Mesendoderm (in vitro differentiated cells): Measurements from ENCODE around the gene ANO9.

Experiments
- DNase-seq: peaks from one replicate; pipeline ENCODE4 v3.0.0; 2013
- H2AK5ac ChIP-seq: 2 replicates; pipeline ENCODE4 v1.6.1; 2013; ENCODE audit warnings: low read length, inconsistent platforms
- H2BK120ac ChIP-seq: 2 replicates; pipeline ENCODE4 v1.6.1; 2013; ENCODE audit warnings: low read depth, mild to moderate bottlenecking, low read length, moderate library complexity, mixed read lengths
- H2BK15ac ChIP-seq: replicated peaks from 2 replicates; pipeline ENCODE4 v1.6.1; 2013; ENCODE audit warnings: low read depth, mild to moderate bottlenecking, moderate library complexity
- H2BK5ac ChIP-seq: 2 replicates; pipeline ENCODE4 v1.6.1; 2013; ENCODE audit warnings: low read length, inconsistent platforms
- H3K18ac ChIP-seq: 2 replicates; pipeline ENCODE4 v1.6.1; 2013; ENCODE audit warnings: mild to moderate bottlenecking, low read length, mixed read lengths
- H3K23ac ChIP-seq: one replicate; pipeline ENCODE4 v1.6.1; 2013; ENCODE audit warnings: low read length
- H3K27ac ChIP-seq: 2 replicates; pipeline ENCODE4 v1.5.1; 2013; ENCODE audit warnings: low read depth, mild to moderate bottlenecking, inconsistent platforms, low read length, moderate library complexity
- H3K27me3 ChIP-seq: 2 replicates; pipeline ENCODE4 v1.6.1; 2013; ENCODE audit warnings: low read length, control low read depth, mild to moderate bottlenecking, inconsistent platforms; ENCODE audit not compliant: insufficient read depth, poor library complexity
- H3K36me3 ChIP-seq: 2 replicates; pipeline ENCODE4 v1.6.1; 2013; ENCODE audit warnings: low read length, inconsistent platforms; ENCODE audit not compliant: control insufficient read depth, insufficient read depth
- H3K4ac ChIP-seq: one replicate; pipeline ENCODE4 v1.6.1; 2013; ENCODE audit warnings: low read depth, mild to moderate bottlenecking, low read length, moderate library complexity
- H3K4me1 ChIP-seq: 2 replicates; pipeline ENCODE4 v1.6.1; 2013; ENCODE audit warnings: low read depth, low read length, inconsistent platforms; ENCODE audit not compliant: control insufficient read depth
- H3K4me2 ChIP-seq: 2 replicates; pipeline ENCODE4 v1.6.1; 2013; ENCODE audit warnings: low read length
- H3K4me3 ChIP-seq: 2 replicates; pipeline ENCODE4 v1.5.1; 2013; ENCODE audit warnings: mild to moderate bottlenecking, low read length
- H3K56ac ChIP-seq: one replicate; pipeline ENCODE4 v1.6.1; 2013; ENCODE audit warnings: low read length
- H3K79me1 ChIP-seq: 2 replicates; pipeline ENCODE4 v1.6.1; 2013; ENCODE audit warnings: low read length, inconsistent platforms
- H3K79me2 ChIP-seq: 2 replicates; pipeline ENCODE4 v1.6.1; 2013; ENCODE audit warnings: mild to moderate bottlenecking, low read length; ENCODE audit not compliant: control insufficient read depth, insufficient read depth
- H3K9ac ChIP-seq: 2 replicates; pipeline ENCODE4 v1.6.1; 2013; ENCODE audit warnings: low read length, inconsistent platforms
- H4K5ac ChIP-seq: one replicate; pipeline ENCODE4 v1.6.1; 2013; ENCODE audit warnings: low read length
- H4K8ac ChIP-seq: one replicate; pipeline ENCODE4 v1.6.1; 2013; ENCODE audit warnings: low read depth, mild to moderate bottlenecking, control low read depth, low read length, moderate library complexity
- WGBS: extraction: QIAGEN DNeasy Blood & Tissue Kit; methylation state at CpG from one replicate; pipeline ENCODE4 v1.1.7; 2013; ENCODE audit warnings: low lambda C conversion rate, missing lambda C conversion rate; ENCODE audit not compliant: insufficient coverage; ENCODE audit errors: extremely low coverage; 5-methylcytosine and 5-hydroxymethylcytosine counted together

Gene ANO9

DNA sequence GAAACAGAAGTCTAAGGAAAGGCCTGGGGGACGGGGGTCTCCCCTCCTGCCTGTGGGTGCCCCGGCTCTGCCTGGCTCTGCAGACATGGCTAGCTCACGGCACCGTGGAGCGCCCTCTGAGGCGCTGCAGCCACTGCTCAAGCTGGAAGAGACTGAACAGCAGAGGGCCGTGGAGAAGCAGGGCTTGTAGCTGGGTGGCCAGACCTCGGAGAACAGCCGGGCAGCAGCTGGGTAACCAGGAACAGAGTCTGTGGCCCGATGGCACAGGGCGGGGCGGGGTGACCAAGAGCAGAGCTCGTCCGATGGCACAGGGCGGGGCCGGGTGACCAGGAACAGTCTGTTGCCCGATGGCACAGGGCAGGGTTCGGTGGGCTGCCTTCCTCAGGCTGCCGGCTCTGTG is 47.2 kb upstream of the ANO9 start:
- H3K4me3 ChIP-seq = no peak overlapping the region
- no peak overlapping the region for H2AK5ac ChIP-seq
- H3K9ac ChIP-seq = no peak overlapping the region
- H3K27ac ChIP-seq = no peak overlapping the region
- no peak overlapping the region for H2BK5ac ChIP-seq
- H4K5ac ChIP-seq = no peak overlapping the region
- no peak overlapping the region for H3K4ac ChIP-seq
- H2BK120ac ChIP-seq = no peak overlapping the region
- no peak overlapping the region for H3K23ac ChIP-seq
- DNase-seq = no peak
- H3K56ac ChIP-seq = no peak overlapping the region
- WGBS = no CpG with 5 or more reads among the region's 19 CpGs
- peaks cover 4% of the 10 kb centered on the region for H3K79me2 ChIP-seq
- H3K27me3 ChIP-seq = no peaks in the 10 kb centered on the region
- H2BK15ac ChIP-seq = no peak overlapping the region
- no peak overlapping the region for H3K18ac ChIP-seq
- no peak overlapping the region for H4K8ac ChIP-seq
- H3K36me3 ChIP-seq = no peaks in the 10 kb centered on the region
- no peaks in the 10 kb centered on the region for H3K4me1 ChIP-seq
- H3K4me2 ChIP-seq = no peak overlapping the region
- H3K79me1 ChIP-seq = peaks cover 6% of the 10 kb centered on the region

DNA sequence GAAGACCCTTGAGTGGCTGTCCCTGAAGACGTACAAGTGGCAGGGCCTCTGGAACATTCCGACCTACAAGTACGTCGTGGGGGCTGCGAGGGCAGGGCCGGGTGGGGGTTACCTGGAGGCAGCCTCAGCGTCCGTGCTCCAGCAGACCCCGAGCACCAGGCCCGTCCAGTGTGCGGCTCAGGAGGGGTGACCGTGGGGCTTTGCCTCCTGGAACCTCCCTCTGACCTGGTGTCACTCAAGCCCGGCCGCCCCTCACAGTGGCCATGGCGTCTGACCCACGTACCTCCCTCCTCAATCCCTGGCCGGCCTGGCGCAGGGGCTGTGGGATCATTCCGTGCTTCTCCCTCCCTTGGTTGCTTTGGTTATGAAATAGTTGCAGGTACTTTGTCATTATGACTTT is 46.8 kb upstream of the ANO9 start:
- no peak overlapping the region for H3K4me2 ChIP-seq
- no CpG with 5 or more reads among the region's 19 CpGs for WGBS
- H3K27me3 ChIP-seq = no peaks in the 10 kb centered on the region
- H3K23ac ChIP-seq = no peak overlapping the region
- no peak overlapping the region for H4K5ac ChIP-seq
- H3K9ac ChIP-seq = no peak overlapping the region
- no peak overlapping the region for H2BK120ac ChIP-seq
- H2BK15ac ChIP-seq = no peak overlapping the region
- H3K4ac ChIP-seq = no peak overlapping the region
- no peaks in the 10 kb centered on the region for H3K36me3 ChIP-seq
- no peak for DNase-seq
- H4K8ac ChIP-seq = no peak overlapping the region
- no peak overlapping the region for H2AK5ac ChIP-seq
- H3K4me3 ChIP-seq = no peak overlapping the region
- no peak overlapping the region for H3K27ac ChIP-seq
- H3K4me1 ChIP-seq = no peaks in the 10 kb centered on the region
- H3K79me2 ChIP-seq = peaks cover 4% of the 10 kb centered on the region
- no peak overlapping the region for H3K18ac ChIP-seq
- no peak overlapping the region for H3K56ac ChIP-seq
- H2BK5ac ChIP-seq = no peak overlapping the region
- peaks cover 9% of the 10 kb centered on the region for H3K79me1 ChIP-seq

DNA sequence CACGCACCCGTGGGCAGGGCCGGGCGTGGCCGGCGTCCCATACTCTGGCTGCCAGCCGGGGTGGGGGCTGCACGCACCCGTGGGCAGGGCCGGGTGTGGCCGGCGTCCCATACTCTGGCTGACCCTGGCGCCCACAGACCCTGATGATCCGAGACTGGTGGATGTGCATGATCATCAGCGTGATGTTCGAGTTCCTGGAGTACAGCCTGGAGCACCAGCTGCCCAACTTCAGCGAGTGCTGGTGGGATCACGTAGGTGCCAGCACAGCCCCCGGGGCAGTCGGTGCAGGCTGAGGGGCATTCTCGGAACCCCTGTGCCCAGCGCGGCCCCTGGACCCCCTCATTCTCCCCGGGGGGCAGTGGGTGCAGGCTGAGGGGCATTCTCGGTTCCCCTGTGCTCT is 46.3 kb upstream of the ANO9 start:
- Histone ChIP-seq H4K8ac (no peak overlapping the region), H3K27ac (no peak overlapping the region), H3K56ac (no peak overlapping the region), H3K4me2 (no peak overlapping the region), H3K4me1 (no peaks in the 10 kb centered on the region), H2AK5ac (no peak overlapping the region), H3K36me3 (no peaks in the 10 kb centered on the region), H3K4ac (no peak overlapping the region), H2BK120ac (no peak overlapping the region), H3K23ac (no peak overlapping the region), H4K5ac (no peak overlapping the region), H3K27me3 (no peaks in the 10 kb centered on the region), H3K79me2 (peaks cover 4% of the 10 kb centered on the region), H3K4me3 (no peak overlapping the region), H2BK15ac (no peak overlapping the region), H3K9ac (no peak overlapping the region), H2BK5ac (no peak overlapping the region), H3K18ac (no peak overlapping the region), H3K79me1 (peaks cover 9% of the 10 kb centered on the region)
- no peak for DNase-seq
- WGBS = no CpG with 5 or more reads among the region's 25 CpGs

DNA sequence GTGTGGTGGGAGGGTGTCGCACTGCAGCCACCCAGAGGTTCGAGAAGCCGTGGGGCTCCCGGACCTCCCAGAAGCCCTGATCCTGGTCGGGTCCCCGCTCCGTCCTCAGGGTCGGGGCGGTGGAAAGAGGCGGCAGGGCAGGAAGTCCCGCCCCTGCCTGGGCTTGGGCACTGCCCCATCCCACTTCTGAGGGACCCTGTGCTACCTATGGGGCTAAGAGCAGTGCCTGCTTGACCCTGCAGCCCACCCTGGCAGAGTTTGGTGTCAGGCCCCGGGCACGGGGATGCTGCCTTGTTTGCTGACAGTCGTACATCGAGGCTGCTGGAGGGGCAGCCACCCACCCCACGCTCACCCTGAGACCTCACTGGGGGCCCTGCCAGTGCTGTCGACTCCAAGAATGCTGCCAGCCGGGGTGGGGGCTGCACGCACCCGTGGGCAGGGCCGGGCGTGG is 45.8 kb upstream of the ANO9 start:
- H3K9ac ChIP-seq = no peak overlapping the region
- H4K8ac ChIP-seq = no peak overlapping the region
- peaks cover 9% of the 10 kb centered on the region for H3K79me1 ChIP-seq
- no peaks in the 10 kb centered on the region for H3K27me3 ChIP-seq
- no peak overlapping the region for H2BK5ac ChIP-seq
- WGBS = no CpG with 5 or more reads among the region's 22 CpGs
- H2BK15ac ChIP-seq = no peak overlapping the region
- no peaks in the 10 kb centered on the region for H3K4me1 ChIP-seq
- no peak overlapping the region for H3K23ac ChIP-seq
- H3K18ac ChIP-seq = no peak overlapping the region
- H3K4me3 ChIP-seq = no peak overlapping the region
- no peak overlapping the region for H3K27ac ChIP-seq
- no peak overlapping the region for H2AK5ac ChIP-seq
- no peak overlapping the region for H2BK120ac ChIP-seq
- no peak overlapping the region for H3K4ac ChIP-seq
- no peak for DNase-seq
- H3K56ac ChIP-seq = no peak overlapping the region
- peaks cover 4% of the 10 kb centered on the region for H3K79me2 ChIP-seq
- H4K5ac ChIP-seq = no peak overlapping the region
- H3K36me3 ChIP-seq = no peaks in the 10 kb centered on the region
- H3K4me2 ChIP-seq = no peak overlapping the region

DNA sequence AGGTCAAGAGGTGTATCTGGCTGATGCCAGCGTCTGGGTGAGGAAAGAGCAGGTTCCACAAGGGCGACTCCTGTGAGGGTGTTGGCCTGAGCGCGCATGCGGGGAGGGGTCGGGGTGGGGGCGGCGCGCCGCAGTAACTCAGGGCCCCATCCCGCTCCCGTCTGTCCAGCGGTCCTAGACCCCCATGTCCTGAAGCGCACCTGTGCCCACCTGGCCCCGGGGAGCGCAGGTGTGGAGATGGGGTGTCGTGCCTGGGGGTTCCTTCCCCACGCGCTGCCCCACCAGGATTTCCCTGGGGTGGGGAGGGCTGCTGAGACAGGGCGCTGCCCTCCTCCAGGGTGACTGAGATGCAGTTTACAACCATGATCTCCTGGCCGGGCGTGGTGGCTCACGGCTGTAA is 44.4 kb upstream of the ANO9 start:
- Histone ChIP-seq H2BK120ac (no peak overlapping the region), H2AK5ac (no peak overlapping the region), H3K27me3 (no peaks in the 10 kb centered on the region), H3K4me3 (no peak overlapping the region), H4K8ac (no peak overlapping the region), H3K4me1 (no peaks in the 10 kb centered on the region), H3K23ac (no peak overlapping the region), H2BK5ac (no peak overlapping the region), H4K5ac (no peak overlapping the region), H3K4ac (no peak overlapping the region), H3K18ac (no peak overlapping the region), H3K27ac (no peak overlapping the region), H3K4me2 (no peak overlapping the region), H3K56ac (no peak overlapping the region), H3K79me1 (peaks cover 9% of the 10 kb centered on the region), H3K36me3 (no peaks in the 10 kb centered on the region), H3K79me2 (peaks cover 4% of the 10 kb centered on the region), H3K9ac (no peak overlapping the region), H2BK15ac (no peak overlapping the region)
- WGBS = no CpG with 5 or more reads among the region's 23 CpGs
- no peak for DNase-seq

DNA sequence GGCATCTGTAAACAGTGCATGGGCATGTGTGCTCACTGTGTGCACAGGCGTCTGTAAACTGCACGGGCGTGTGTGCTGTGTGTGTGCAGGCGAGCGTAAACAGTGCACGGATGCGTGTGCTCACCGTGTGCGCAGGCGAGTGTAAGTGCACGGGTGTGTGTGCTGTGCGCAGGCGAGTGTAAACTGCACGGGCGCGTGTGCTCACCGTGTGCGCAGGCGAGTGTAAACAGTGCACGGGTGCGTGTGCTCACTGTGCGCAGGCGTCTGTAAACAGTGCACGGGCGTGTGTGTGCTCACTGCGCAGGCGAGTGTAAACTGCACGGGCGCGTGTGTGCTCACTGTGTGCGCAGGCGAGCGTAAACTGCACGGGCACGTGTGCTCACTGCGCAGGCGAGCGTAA is 42.8 kb upstream of the ANO9 start:
- H2BK5ac ChIP-seq = no peak overlapping the region
- no peak overlapping the region for H3K4me3 ChIP-seq
- H3K56ac ChIP-seq = no peak overlapping the region
- H3K9ac ChIP-seq = no peak overlapping the region
- no peak overlapping the region for H2BK15ac ChIP-seq
- H3K4me1 ChIP-seq = no peaks in the 10 kb centered on the region
- peaks cover 4% of the 10 kb centered on the region for H3K79me2 ChIP-seq
- H3K4ac ChIP-seq = no peak overlapping the region
- no peak overlapping the region for H3K27ac ChIP-seq
- no peaks in the 10 kb centered on the region for H3K27me3 ChIP-seq
- H4K8ac ChIP-seq = no peak overlapping the region
- WGBS = no CpG with 5 or more reads among the region's 38 CpGs
- H2BK120ac ChIP-seq = no peak overlapping the region
- H4K5ac ChIP-seq = no peak overlapping the region
- no peak for DNase-seq
- H3K4me2 ChIP-seq = no peak overlapping the region
- no peak overlapping the region for H3K23ac ChIP-seq
- no peak overlapping the region for H2AK5ac ChIP-seq
- H3K18ac ChIP-seq = no peak overlapping the region
- no peaks in the 10 kb centered on the region for H3K36me3 ChIP-seq
- H3K79me1 ChIP-seq = peaks cover 9% of the 10 kb centered on the region
